ENCODE measurements around the gene CRADD. TPM values are rescaled to one million over a fixed set of nuclear protein-coding genes. Genes with fewer than 3 reads are reported as not detected.

CRADD gene
- total and polyA plus RNA-seq, 2 donors (not counting 1 experiment from before 2014, with no cell fraction given), result 5.8 to 15.1 TPM

- Histone ChIP-seq H3K27ac (ENCODE audit: low read length in 2 of 2) (no peak overlapping the region), H3K27me3 (replicated peaks in 1 of 4; ENCODE audit: control extremely low read depth in 1 of 4, control insufficient read depth in 3 of 4, insufficient read depth in 4 of 4, low read length in 3 of 4) (no peaks in the 10 kb centered on the region), H3K36me3 (replicated peaks in 1 of 2; ENCODE audit: control extremely low read depth in 1 of 2, control insufficient read depth in 1 of 2, extremely low read depth in 1 of 2, insufficient read depth in 2 of 2, low read length in 1 of 2) (no peaks in the 10 kb centered on the region), H3K79me2 (ENCODE audit: control insufficient read depth, insufficient read depth, low read length) (no peaks in the 10 kb centered on the region), H2AFZ (ENCODE audit: insufficient read depth, low read depth, low read length, poor library complexity, severe bottlenecking) (no peak overlapping the region), H3K4me3 (ENCODE audit: control extremely low read depth in 1 of 5, extremely low read depth in 1 of 5, insufficient read depth in 1 of 5, low read depth in 2 of 5, low read length in 4 of 5) (no peak overlapping the region), H3K4me1 (ENCODE audit: control insufficient read depth in 2 of 2, insufficient read depth in 2 of 2, low read length in 2 of 2) (no peaks in the 10 kb centered on the region), H3K9ac (ENCODE audit: low read length) (no peak overlapping the region), H4K20me1 (ENCODE audit: control insufficient read depth, insufficient read depth, low read length, poor library complexity, severe bottlenecking) (no peaks in the 10 kb centered on the region), H3K9me3 (ENCODE audit: control extremely low read depth in 1 of 3, control insufficient read depth in 2 of 3, insufficient read depth in 1 of 3, low read length in 2 of 3) (peaks cover 0 to 3% (median 3%) of the 10 kb centered on the region in 3 donors), H3K4me2 (replicated peaks; ENCODE audit: low read depth, low read length, poor library complexity, severe bottlenecking) (no peak overlapping the region)
- Mint-ChIP-seq H3K4me3 (no peak overlapping the region), H3K27me3 (no peaks in the 10 kb centered on the region), H3K27ac (no peak overlapping the region), H3K4me1 (peaks cover 13% of the 10 kb centered on the region), H3K9me3 (ENCODE audit: insufficient read depth) (peaks cover 7% of the 10 kb centered on the region)
- POLR2A ChIA-PET, result no interaction called here
- no peak for DNase-seq
- intact Hi-C loops (cut with micrococcal nuclease), result no loop called here
- CTCF ChIA-PET, result no interaction called here
- no peak for ATAC-seq (ENCODE audit: low read depth)
- WGBS (ENCODE audit: insufficient coverage), result no CpG with 5 or more reads among the region's 1 CpG
- no peak for TF ChIP-seq EZH2 (IDR thresholded peaks at IDR 0.05; ENCODE audit: borderline replicate concordance, insufficient read depth, low read depth, low read length, poor library complexity, severe bottlenecking)
- no peak for TF ChIP-seq CTCF (IDR thresholded peaks at IDR 0.05)
Observed at GRCh38 chr12:93758801-93759373, 81.7 kb downstream of the CRADD start.

GRCh38 chr12:93759512-93760081 lies 82.4 kb downstream of the CRADD start:
- CTCF ChIA-PET, result no interaction called here

More at GRCh38 chr12:93759512-93760081, 82.4 kb downstream of the CRADD start:
- H3K4me1 Mint-ChIP-seq, result peaks cover 15% of the 10 kb centered on the region
- H3K9ac ChIP-seq (ENCODE audit: low read length), result no peak overlapping the region
- no peaks in the 10 kb centered on the region for H3K79me2 ChIP-seq (ENCODE audit: control insufficient read depth, insufficient read depth, low read length)
- TF ChIP-seq EZH2 (IDR thresholded peaks at IDR 0.05; ENCODE audit: borderline replicate concordance, insufficient read depth, low read depth, low read length, poor library complexity, severe bottlenecking), result no peak
- no peak overlapping the region for H3K4me3 Mint-ChIP-seq
- no peak overlapping the region for H3K27ac ChIP-seq (ENCODE audit: low read length in 2 of 2)
- H3K4me3 ChIP-seq (ENCODE audit: control extremely low read depth in 1 of 5, extremely low read depth in 1 of 5, insufficient read depth in 1 of 5, low read depth in 2 of 5, low read length in 4 of 5), result no peak overlapping the region
- no peaks in the 10 kb centered on the region for H3K27me3 Mint-ChIP-seq
- ATAC-seq (ENCODE audit: low read depth), result no peak
- H3K9me3 Mint-ChIP-seq (ENCODE audit: insufficient read depth), result peaks cover 3% of the 10 kb centered on the region
- DNase-seq, result no peak
- no peaks in the 10 kb centered on the region for H3K27me3 ChIP-seq (replicated peaks in 1 of 4; ENCODE audit: control extremely low read depth in 1 of 4, control insufficient read depth in 3 of 4, insufficient read depth in 4 of 4, low read length in 3 of 4)
- intact Hi-C loops (cut with micrococcal nuclease), result no loop called here
- 50% methylated on average over 2 of the region's 2 CpGs for WGBS (ENCODE audit: insufficient coverage)
- no peaks in the 10 kb centered on the region for H3K4me1 ChIP-seq (ENCODE audit: control insufficient read depth in 2 of 2, insufficient read depth in 2 of 2, low read length in 2 of 2)
- H3K9me3 ChIP-seq (ENCODE audit: control extremely low read depth in 1 of 3, control insufficient read depth in 2 of 3, insufficient read depth in 1 of 3, low read length in 2 of 3), result no peaks in the 10 kb centered on the region
- H3K4me2 ChIP-seq (replicated peaks; ENCODE audit: low read depth, low read length, poor library complexity, severe bottlenecking), result no peak overlapping the region
- H3K36me3 ChIP-seq (replicated peaks in 1 of 2; ENCODE audit: control extremely low read depth in 1 of 2, control insufficient read depth in 1 of 2, extremely low read depth in 1 of 2, insufficient read depth in 2 of 2, low read length in 1 of 2), result no peaks in the 10 kb centered on the region
- POLR2A ChIA-PET, result no interaction called here
- no peaks in the 10 kb centered on the region for H4K20me1 ChIP-seq (ENCODE audit: control insufficient read depth, insufficient read depth, low read length, poor library complexity, severe bottlenecking)
- H3K27ac Mint-ChIP-seq, result no peak overlapping the region
- H2AFZ ChIP-seq (ENCODE audit: insufficient read depth, low read depth, low read length, poor library complexity, severe bottlenecking), result no peak overlapping the region
